RWPE2 (cell line): ENCODE results near the gene WWOX.

Experiments used
- ATAC-seq: fragments of 200-7000 bp; cut with Tn5 transposase; 3 replicates; pipeline ENCODE4 v1.9.1; 2021; ENCODE audit warnings: low read depth
- DNase-seq: peaks from one replicate; pipeline ENCODE4 v3.0.0-alpha.2; 2020; ENCODE audit warnings: low spot score
- H3K27ac ChIP-seq: fragments of 450-650 bp; 2 replicates; pipeline ENCODE4 v1.5.1; 2017; ENCODE audit warnings: mild to moderate bottlenecking; ENCODE audit not compliant: poor library complexity, severe bottlenecking
- H3K27me3 ChIP-seq: fragments of 250-450 bp; sonication (Bioruptor Pico); 2 replicates; pipeline ENCODE4 v1.5.1; 2021; ENCODE audit warnings: mild to moderate bottlenecking, moderate library complexity; ENCODE audit not compliant: insufficient read depth, poor library complexity, severe bottlenecking
- H3K36me3 ChIP-seq: fragments of 250-450 bp; sonication (Bioruptor Pico); 2 replicates; pipeline ENCODE4 v1.5.1; 2020; ENCODE audit warnings: low read depth, mild to moderate bottlenecking, moderate library complexity
- H3K4me1 ChIP-seq: fragments of 250-450 bp; sonication (Bioruptor Pico); 2 replicates; pipeline ENCODE4 v1.5.1; 2021; ENCODE audit warnings: mild to moderate bottlenecking, moderate library complexity; ENCODE audit not compliant: insufficient read depth, poor library complexity, severe bottlenecking
- H3K4me3 ChIP-seq: fragments of 250-450 bp; sonication (Bioruptor Pico); 2 replicates; pipeline ENCODE4 v1.5.1; 2021; ENCODE audit warnings: mild to moderate bottlenecking, moderate library complexity; ENCODE audit not compliant: severe bottlenecking
- H3K9me3 ChIP-seq: fragments of 250-450 bp; sonication (Bioruptor Pico); 2 replicates; pipeline ENCODE4 v1.5.1; 2021; ENCODE audit warnings: mild to moderate bottlenecking, moderate library complexity; ENCODE audit not compliant: severe bottlenecking
- CTCF ChIP-seq: fragments of 450-650 bp; IDR thresholded peaks from one replicate; pipeline ENCODE4 v1.5.1; 2017; ENCODE audit warnings: mild to moderate bottlenecking, moderate library complexity; ENCODE audit not compliant: poor library complexity, severe bottlenecking

The WWOX gene

DNA sequence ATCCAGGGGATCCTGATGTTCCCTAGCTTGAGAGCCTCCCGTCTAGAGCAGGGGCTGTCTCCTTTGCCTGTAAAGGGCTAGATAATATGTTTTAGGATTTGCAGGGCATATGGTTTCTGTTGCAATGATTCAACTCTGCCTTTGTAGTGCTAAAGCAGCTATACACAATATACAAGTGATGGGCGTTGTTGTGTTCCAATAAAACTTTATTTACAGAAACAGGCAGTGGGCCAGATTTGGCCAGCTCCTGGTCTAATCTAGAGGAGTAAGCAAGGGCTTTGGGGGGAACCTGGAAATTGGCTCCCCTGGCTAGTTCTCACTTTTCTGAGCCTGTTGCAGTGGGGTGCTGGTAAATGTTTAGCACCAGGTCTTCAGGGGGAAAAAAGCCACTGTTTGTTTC, 13.8 kb downstream of the WWOX start:
- H3K36me3 ChIP-seq = peaks cover 11% of the 10 kb centered on the region
- no peaks in the 10 kb centered on the region for H3K27me3 ChIP-seq
- no peaks in the 10 kb centered on the region for H3K9me3 ChIP-seq
- H3K4me3 ChIP-seq = no peak overlapping the region
- DNase-seq (no peak), ATAC-seq (no peak)
- no peak for TF ChIP-seq CTCF
- H3K27ac ChIP-seq = no peak overlapping the region
- H3K4me1 ChIP-seq = no peaks in the 10 kb centered on the region

- Histone ChIP-seq H3K4me1 (no peaks in the 10 kb centered on the region), H3K27me3 (no peaks in the 10 kb centered on the region), H3K27ac (no peak overlapping the region), H3K4me3 (no peak overlapping the region), H3K36me3 (peaks cover 11% of the 10 kb centered on the region), H3K9me3 (no peaks in the 10 kb centered on the region)
- DNase-seq (no peak), ATAC-seq (no peak)
- TF ChIP-seq CTCF = no peak
Observed at GRCh38 chr16:78115659-78116058, 16.2 kb downstream of the WWOX start.

DNA sequence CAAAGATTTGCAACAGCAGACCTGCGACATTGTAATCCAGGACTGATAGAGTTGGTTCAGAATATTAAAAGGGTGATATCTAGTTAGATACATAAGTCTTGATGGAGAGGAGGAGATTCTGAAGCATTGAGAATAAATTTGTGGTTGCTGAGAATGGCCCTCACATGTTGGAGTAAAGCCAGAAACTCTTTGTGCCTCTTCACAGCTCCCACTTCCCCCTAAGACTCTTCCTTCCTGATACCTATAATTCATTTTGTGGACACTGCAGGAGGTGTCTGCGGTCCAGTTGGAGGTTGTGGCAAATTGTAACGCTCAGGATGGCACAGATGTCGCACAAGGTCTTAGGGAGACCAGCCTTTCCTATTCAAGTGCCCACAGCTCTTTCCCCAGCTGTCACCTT, 17.5 kb downstream of the WWOX start:
- Histone ChIP-seq H3K9me3 (no peaks in the 10 kb centered on the region), H3K27me3 (no peaks in the 10 kb centered on the region), H3K27ac (no peak overlapping the region), H3K36me3 (peaks cover 11% of the 10 kb centered on the region), H3K4me3 (no peak overlapping the region), H3K4me1 (no peaks in the 10 kb centered on the region)
- no peak for DNase-seq
- ATAC-seq = no peak
- no peak for TF ChIP-seq CTCF

DNA sequence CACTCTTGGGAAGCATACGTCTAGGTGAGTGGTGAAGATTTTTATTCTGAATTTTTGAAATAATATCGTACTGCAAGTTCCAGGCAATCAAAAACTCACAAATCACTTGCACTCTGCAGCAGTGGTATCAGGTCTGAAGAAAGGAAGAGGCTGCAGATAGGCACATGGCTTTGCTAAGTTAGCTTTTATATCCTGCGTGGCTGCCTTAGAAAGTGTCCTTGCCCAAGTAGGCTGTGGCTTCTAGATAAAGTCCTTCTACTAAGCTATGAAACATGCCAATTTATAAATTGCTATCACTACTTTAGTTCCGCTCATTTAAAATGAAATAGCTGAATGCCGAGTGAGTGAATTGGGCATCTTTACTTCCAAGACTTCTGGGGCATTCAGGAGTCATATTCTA, 17.9 kb downstream of the WWOX start:
- DNase-seq (no peak), ATAC-seq (no peak)
- H3K36me3 ChIP-seq = peaks cover 11% of the 10 kb centered on the region
- H3K9me3 ChIP-seq = no peaks in the 10 kb centered on the region
- H3K27ac ChIP-seq = no peak overlapping the region
- no peaks in the 10 kb centered on the region for H3K27me3 ChIP-seq
- no peaks in the 10 kb centered on the region for H3K4me1 ChIP-seq
- no peak overlapping the region for H3K4me3 ChIP-seq
- TF ChIP-seq CTCF = no peak

DNA sequence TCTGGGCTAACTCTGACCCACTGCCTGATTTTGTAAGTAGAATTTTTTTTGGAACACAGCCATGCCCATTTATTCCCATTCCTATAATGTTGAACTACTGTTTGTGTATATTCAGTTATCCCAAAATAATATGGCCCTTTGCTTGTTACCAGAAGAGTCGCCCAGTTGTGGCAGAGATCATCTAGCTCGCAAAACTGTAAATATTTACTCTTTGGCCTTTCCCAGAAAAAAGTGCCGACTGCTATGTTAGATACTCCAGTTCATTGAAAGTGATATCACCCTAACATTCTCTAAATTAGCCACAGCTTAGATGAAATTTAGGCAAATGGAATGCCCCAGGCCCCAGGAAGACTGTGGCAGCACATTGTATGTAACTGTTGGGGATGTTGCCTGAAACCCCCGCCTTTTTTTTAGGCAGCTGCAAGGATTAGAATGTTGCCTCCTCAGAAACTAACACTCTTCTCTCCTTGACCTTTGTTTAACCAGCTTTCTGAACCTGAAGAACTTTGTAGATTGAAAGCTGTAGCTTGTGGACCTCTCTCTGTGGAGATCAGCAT, 19.1 kb downstream of the WWOX start:
- no peak for ATAC-seq
- H3K4me1 ChIP-seq = no peaks in the 10 kb centered on the region
- no peaks in the 10 kb centered on the region for H3K9me3 ChIP-seq
- H3K36me3 ChIP-seq = peaks cover 11% of the 10 kb centered on the region
- no peak for TF ChIP-seq CTCF
- H3K4me3 ChIP-seq = no peak overlapping the region
- no peak for DNase-seq
- no peak overlapping the region for H3K27ac ChIP-seq
- H3K27me3 ChIP-seq = no peaks in the 10 kb centered on the region
